HG03095 (cell line): Measurements from ENCODE around the gene SURF2.
"Not testable (repeated sequence)": the region's sequence is repeated elsewhere in the genome, so short reads cannot be mapped to it uniquely, and the experiment has no call there.

Experiments
- ATAC-seq: cut with Tn5 transposase; IDR thresholded peaks from one replicate; pipeline ENCODE4 v1.9.1; 2021; ENCODE audit warnings: moderate library complexity; ENCODE audit not compliant: unreplicated experiment

Gene SURF2

DNA sequence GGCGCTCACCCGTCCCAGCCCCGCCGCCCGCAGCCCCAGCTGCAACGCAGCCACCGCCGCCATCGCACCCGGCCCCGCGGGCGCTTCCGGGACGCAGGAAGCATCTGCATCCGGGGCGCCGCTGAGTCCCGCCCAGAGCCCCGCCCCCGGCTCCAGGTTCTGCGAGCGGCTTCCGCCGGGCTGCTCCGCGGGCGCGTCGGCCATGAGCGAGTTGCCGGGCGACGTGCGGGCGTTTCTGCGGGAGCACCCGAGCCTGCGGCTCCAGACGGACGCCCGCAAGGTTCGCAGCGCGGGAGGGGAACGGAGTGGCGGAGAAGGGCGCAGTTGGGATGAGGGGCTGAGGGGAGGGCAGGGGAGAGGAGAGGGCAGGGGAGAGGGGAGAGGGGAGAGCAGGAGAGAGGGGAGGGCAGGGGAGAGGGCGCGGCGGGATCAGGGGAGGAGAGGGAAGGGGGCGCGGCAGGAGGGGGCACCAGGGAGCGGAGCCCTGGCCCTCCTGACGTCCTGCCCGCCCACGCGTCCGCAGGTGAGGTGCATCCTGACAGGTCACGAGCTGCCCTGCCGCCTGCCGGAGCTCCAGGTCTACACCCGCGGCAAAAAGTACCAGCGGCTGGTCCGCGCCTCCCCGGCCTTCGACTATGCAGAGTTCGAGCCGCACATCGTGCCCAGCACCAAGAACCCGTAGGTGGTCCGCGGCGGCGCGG is at the start of gene SURF2, which contains the start of gene SURF1:
Gene SURF2 (plus strand): TSS at position 160 of the 701 bp plus-strand sequence. CDS start 43 bp downstream, at position 203.
Gene SURF1 (minus strand): TSS at position 97 of the 701 bp plus-strand sequence. CDS start 34 bp downstream, at position 63.
- peak; percentile 49 for ATAC-seq

DNA sequence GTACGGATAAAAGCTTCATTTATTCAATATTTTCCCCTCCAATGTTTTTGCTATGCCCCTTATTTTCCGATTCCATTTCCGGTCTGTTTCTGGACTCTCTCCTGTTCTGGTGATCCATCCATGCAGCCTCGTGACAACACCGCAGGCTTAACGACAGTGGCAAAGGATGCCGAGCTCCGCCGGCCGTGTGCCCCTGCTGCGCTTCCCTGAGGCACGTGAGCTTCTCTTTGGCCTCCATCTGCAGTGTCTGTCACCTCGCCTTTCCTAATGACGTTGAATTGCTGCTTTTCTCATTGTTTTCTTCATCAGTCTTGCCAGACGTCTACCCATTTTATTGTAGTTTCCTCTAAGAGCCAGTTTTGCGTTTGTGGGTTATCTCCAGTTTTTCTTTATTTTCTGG is 49.0 kb upstream of the SURF2 start:
- no peak for ATAC-seq

GRCh38 chr9:133309608-133310007 is 46.7 kb upstream of the SURF2 start:
- no peak for ATAC-seq

GRCh38 chr9:133315997-133316396 is 40.4 kb upstream of the SURF2 start:
- ATAC-seq, result no peak

DNA sequence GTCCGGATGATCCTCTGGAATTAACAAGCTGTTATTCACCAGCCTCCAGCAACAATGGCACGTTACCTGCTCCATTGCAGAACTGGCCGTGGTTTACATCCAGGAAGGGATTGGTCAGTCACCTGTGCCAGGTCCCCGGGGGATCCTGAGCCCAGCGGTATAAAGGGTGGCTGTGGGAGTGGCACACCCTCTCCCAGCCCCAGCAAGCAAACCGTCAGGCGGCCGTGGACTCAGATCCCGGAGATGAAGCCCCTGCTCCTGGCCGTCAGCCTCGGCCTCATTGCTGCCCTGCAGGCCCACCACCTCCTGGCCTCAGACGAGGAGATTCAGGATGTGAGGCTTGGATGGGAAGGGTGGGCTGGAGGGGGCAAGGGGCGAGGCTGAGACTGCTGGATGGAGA is 38.8 kb upstream of the SURF2 start:
- ATAC-seq, result not testable (repeated sequence)

GRCh38 chr9:133320421-133320881 is 35.9 kb upstream of the SURF2 start:
- ATAC-seq, result no peak

DNA sequence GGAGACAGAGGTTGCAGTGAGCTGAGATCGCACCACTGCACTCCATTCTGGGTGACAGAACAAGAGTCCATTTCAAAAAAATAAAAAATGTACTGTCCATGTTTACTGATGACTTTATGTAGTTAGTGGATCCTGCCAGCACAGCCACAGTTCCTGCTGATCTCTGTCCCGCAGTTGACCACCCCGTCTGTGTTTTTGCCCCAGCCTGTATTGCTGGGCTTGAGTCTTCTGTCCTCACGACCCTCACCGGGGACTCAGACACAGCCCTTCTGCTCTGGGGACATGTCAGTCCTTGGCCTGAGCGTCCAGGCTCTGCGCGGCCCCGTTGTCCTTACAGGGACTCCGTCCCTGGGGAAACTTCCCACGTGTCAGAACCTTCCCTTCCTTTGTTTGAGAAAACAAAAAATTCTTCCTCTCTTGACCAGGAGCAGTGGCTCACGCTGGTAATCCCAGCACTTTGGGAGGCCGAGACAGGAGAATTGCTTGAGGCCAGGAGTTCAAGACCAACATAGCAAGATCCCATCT is 34.9 kb upstream of the SURF2 start:
- ATAC-seq, result no peak

DNA sequence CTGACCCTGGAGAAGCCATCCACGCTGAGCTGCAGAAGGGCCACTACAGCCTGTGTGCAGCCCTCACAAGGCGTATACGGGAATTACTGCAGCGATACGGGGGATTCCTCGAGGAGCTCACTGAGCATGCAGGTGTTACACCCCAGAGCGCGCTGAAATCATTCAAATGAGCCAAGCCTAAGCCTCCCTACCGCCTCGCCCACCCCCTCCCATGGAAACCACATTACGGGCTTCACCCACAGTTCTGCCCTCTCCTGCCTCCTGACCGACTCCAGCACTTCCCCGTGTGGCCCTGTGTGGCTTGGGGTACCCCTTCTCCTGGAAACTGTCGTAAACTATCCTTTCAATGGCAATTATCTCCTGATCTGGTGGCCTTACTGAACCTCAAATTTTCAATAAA is 33.6 kb upstream of the SURF2 start:
- no peak for ATAC-seq

DNA sequence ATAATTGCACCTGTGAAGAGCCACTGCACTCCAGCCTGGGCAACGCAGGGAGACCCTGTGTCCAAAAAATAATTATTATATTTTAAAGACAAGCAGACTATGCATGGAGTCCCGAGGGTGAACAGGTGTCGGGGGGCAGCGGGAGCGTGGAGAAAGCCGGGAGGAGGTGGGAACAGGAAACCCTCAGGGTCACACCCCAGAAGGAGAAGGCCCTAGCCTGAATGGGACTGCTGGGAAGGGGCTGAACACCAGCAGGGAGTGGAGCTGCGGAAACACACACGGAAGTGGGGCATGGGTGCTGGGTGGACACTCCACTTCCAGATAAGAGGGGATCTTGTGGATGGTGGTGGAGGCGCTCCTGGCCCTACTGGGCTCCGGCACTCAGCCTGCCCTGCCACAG is 33.1 kb upstream of the SURF2 start:
- ATAC-seq, result no peak

- no peak for ATAC-seq
Observed at GRCh38 chr9:133323991-133324703, 32.2 kb upstream of the SURF2 start.

- not testable (repeated sequence) for ATAC-seq
Observed at GRCh38 chr9:133327021-133327420, 29.3 kb upstream of the SURF2 start.

DNA sequence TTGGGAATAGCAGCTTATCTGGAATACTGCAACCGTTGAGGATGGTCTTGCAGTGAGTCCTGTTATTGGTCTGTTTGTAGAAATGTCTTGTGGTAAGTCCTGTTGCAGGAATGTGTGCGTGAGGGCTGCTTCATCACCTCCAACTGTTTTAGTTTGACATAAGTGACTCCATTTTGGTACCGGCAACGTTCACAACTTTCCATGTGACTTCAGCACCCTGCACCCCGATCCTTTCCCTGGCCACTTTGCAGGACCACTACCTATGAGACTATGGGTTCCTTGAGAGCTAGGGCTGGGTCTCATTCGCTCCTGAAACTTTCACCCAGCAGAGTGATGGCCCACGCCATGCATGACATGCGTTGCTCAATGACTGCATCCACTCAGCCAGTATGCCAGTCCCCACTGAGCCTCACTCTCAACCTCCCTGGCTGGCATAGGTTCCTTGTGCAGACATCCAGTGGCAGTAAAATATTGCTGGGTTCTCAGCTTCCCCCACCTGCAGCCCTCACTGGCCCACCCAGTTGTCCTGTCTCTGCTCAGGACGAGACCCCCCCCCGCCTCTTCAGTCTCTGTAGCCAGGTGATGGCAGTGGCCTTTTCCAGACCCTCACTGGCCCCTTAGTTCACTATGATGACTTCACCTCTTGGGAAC is 28.4 kb upstream of the SURF2 start:
- ATAC-seq, result no peak

- ATAC-seq, result not testable (repeated sequence)
Observed at GRCh38 chr9:133329306-133330156, 26.8 kb upstream of the SURF2 start.

- ATAC-seq, result no peak
Observed at GRCh38 chr9:133331221-133331620, 25.1 kb upstream of the SURF2 start.

DNA sequence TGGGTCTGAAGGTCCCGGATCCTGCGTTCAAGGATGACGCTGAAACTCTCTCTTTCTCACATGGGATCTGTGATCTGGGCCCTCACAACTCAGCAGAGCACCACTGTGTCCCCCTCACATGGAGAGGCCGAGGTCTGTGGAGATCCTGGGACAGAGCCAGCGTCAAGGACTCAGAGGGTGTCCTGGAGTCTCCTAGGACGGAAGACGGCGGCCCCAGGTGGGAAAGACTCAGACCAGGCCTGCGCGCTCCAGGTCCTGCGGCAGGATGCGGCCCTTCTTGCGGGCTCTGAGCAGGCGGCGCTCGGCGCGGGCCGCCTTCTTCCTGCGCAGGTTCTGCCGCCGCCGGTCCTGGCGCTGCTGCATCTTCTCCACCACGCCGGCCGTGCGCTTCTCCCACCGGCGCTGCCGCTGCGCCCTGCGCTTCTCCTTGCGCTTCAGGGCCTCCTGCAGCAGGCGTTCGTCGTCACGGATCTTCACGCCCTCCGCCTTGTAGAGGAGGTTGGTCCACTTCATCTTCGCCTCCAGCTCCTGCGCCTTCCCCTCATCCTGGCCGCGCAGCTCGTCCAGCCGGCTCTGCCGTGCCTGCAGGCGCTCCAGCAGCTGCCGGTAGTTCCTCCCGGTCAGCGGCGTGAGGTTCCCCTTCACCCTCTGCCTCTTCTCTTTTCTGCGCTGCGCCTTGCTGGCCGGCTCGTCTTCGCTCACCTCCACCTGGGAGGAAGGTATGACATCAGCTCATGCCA is 24.5 kb upstream of the SURF2 start:
- ATAC-seq, result no peak

GRCh38 chr9:133332381-133332730 is 24.0 kb upstream of the SURF2 start:
- no peak for ATAC-seq

DNA sequence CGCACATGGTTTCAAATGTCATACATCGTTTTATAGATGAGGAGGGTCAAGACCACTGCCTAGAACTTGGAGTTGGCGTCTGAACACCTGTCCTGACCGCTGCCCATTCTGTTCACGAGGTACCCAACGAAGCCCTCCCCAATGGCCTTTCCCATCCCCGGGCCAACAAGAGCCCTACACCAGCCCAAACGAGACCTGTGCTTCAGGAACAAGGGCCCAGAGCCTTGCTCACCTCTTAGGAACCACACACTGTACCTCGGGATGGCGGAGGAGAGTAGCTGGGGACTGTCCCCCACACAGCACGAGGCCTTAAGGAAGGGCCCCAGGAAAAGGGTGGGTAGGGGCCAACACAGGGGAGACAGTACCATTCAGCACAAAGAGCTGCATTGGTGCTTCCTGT is 23.3 kb upstream of the SURF2 start:
- no peak for ATAC-seq

GRCh38 chr9:133333566-133333965 is 22.8 kb upstream of the SURF2 start:
- no peak for ATAC-seq

GRCh38 chr9:133334161-133334560 is 22.2 kb upstream of the SURF2 start:
- ATAC-seq, result no peak

DNA sequence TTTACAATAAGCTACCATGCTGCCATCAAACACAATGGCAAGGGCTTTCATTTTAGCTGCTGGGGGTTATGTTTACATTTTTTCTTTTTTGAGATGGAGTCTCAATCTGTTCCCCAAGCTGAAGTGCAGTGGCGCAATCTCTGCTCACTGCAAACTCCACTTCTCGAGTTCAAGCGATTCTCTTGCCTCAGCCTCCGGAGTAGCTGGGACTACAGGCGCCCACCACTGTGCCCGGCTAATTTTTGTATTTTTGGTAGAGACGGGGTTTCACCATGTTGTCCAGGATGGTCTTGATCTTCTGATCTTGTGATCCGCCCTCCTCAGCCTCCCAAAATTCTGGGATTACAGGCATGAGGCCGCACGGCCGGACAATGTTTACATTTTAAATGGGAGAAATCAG is 21.5 kb upstream of the SURF2 start:
- ATAC-seq, result not testable (repeated sequence)
